BJ (cell line): ENCODE results near the gene PIP5KL1. TPM values are rescaled to one million over a fixed set of nuclear protein-coding genes. Genes with fewer than 3 reads are reported as not detected.

Source experiments
- CTCF ChIA-PET: fragments of 350-600 bp; formaldehyde crosslinking; extraction: SDS; loops from one replicate; lab custom pipeline; 2021; ENCODE audit warnings: antibody characterized with exemption, inconsistent platforms; lab: Yijun Ruan, JAX
- POLR2A ChIA-PET: fragments of 300-600 bp; sonication (Branson Sonifier 250); formaldehyde crosslinking; extraction: SDS; loops from one replicate; lab custom pipeline; 2021; ENCODE audit warnings: antibody characterized with exemption; lab: Charles Lee
- DNase-seq: peaks from one replicate; pipeline ENCODE4 v3.0.0-alpha.2; 2011; ENCODE audit warnings: low read depth
- H3K27me3 ChIP-seq: 2 replicates; pipeline ENCODE4 v1.6.0; 2011; ENCODE audit warnings: low read length; ENCODE audit not compliant: control insufficient read depth, insufficient read depth
- H3K36me3 ChIP-seq: 2 replicates; pipeline ENCODE4 v1.5.1; 2011; ENCODE audit warnings: low read length; ENCODE audit not compliant: control insufficient read depth, insufficient read depth
- H3K4me3 ChIP-seq: 2 replicates; pipeline ENCODE4 v1.5.1; 2011; ENCODE audit warnings: low read depth, mild to moderate bottlenecking, control low read depth, low read length
- polyA plus RNA-seq: library from polyadenylated mRNA; depleted of rRNA; stranded (reverse); fragments of >200 nt; gene quantifications from 2 replicates; pipeline ENCODE4 v1.2.3, GENCODE V29; 2011
- TF ChIP-seq, protein P1 (sequence below): IDR thresholded peaks from 2 replicates; pipeline ENCODE4 v1.5.1; 2011; ENCODE audit warnings: low read depth, mild to moderate bottlenecking, control low read depth, inconsistent platforms, low read length, moderate library complexity; ENCODE audit not compliant: insufficient read depth

The PIP5KL1 gene
- polyA plus RNA-seq, 1 experiment: 2.3 TPM

DNA sequence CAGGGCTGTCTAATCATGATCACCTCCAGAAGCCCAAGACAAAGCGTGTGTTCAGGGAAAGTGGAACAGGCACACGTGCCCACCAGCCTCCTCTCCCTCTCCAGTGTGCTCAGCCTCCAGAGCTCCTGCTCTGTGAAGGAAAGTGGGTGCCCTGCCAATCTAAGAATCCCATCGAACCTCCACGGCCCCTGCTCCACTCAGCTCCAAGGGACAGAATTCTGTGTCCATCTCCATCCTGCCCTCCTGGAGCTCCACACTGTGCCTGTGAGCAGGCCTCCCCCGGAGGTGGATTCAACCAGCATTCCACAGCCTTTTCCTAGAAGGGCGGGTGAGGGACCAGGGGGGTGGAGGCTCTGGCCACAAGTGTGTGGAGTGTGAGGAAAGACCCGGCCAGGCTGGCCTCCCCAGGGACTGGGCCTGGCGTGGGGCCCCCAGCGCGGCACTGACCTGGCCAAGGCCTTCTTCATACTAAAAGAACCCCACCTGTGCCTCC is 44.2 kb upstream of the PIP5KL1 start:
- H3K36me3 ChIP-seq: no peaks in the 10 kb centered on the region
- no peak for DNase-seq
- H3K27me3 ChIP-seq: no peaks in the 10 kb centered on the region
- CTCF ChIA-PET: interaction anchor here (0.9 to 7.9 kb wide), 2 partner anchors 33 to 290 kb away, joined by 3 to 64 read pairs; no protein-coding TSS in a partner anchor
- TF ChIP-seq, protein P1, sequence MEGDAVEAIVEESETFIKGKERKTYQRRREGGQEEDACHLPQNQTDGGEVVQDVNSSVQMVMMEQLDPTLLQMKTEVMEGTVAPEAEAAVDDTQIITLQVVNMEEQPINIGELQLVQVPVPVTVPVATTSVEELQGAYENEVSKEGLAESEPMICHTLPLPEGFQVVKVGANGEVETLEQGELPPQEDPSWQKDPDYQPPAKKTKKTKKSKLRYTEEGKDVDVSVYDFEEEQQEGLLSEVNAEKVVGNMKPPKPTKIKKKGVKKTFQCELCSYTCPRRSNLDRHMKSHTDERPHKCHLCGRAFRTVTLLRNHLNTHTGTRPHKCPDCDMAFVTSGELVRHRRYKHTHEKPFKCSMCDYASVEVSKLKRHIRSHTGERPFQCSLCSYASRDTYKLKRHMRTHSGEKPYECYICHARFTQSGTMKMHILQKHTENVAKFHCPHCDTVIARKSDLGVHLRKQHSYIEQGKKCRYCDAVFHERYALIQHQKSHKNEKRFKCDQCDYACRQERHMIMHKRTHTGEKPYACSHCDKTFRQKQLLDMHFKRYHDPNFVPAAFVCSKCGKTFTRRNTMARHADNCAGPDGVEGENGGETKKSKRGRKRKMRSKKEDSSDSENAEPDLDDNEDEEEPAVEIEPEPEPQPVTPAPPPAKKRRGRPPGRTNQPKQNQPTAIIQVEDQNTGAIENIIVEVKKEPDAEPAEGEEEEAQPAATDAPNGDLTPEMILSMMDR: no peak
- POLR2A ChIA-PET: no interaction called here
- no peak overlapping the region for H3K4me3 ChIP-seq

GRCh38 chr9:127974001-127974768 is 43.6 kb upstream of the PIP5KL1 start:
- H3K36me3 ChIP-seq: no peaks in the 10 kb centered on the region
- no peaks in the 10 kb centered on the region for H3K27me3 ChIP-seq
- TF ChIP-seq, protein P1: no peak
- H3K4me3 ChIP-seq: no peak overlapping the region
- DNase-seq: no peak
- POLR2A ChIA-PET: no interaction called here
- CTCF ChIA-PET: interaction anchor here (0.9 to 7.9 kb wide), 2 partner anchors 32 to 289 kb away, joined by 3 to 64 read pairs; no protein-coding TSS in a partner anchor

DNA sequence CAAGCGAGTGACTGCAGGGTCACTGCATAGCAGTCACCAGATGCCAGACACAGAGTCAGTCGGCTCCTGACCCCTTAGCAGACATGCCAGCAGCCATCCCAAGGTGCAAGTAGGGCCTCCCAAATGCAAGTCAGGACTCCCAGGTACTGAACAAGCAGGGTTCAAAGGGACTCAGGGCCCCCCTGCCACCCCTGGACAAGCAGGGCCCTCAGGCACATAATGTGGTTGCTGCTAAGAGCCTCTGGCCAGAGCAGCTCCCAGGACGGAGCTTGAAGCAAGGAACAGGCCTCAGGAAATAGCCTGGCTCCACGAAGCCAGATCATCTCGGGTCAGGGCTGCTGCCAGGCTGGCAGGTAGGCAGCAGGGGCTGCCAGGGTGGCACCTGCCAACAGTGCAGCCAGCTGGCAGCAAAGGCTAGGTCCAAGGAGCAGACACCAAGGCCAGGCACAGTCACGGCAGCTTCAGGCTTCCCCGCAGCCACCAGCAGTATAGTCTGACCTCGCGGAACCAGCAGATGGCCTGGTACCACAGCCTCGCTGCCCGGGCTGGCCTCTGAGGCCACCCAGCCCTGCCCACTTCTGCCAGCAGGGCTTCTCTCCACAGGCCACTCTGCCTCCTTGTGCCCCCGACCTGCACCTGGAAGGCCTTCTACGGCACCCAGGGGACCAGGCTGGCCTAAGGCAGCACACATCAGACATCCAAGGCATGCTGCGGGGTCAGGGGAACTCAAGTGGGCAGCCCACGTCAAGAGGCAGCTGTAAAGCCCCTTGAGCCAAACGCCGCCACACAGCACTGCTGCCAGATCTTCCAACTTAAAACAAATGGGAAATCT is 42.8 kb upstream of the PIP5KL1 start:
- Histone ChIP-seq H3K27me3 (no peaks in the 10 kb centered on the region), H3K36me3 (no peaks in the 10 kb centered on the region), H3K4me3 (no peak overlapping the region)
- DNase-seq: no peak
- TF ChIP-seq, protein P1: no peak
- ChIA-PET POLR2A (no interaction called here), CTCF (interaction anchor here (0.9 to 1.6 kb wide), 4 partner anchors 29 to 289 kb away, joined by 3 to 5 read pairs (median 4); no protein-coding TSS in a partner anchor)

- POLR2A ChIA-PET: no interaction called here
- no peak overlapping the region for H3K4me3 ChIP-seq
- no peak for DNase-seq
Measured at GRCh38 chr9:127972236-127972871, 41.8 kb upstream of the PIP5KL1 start.

More at GRCh38 chr9:127972236-127972871, 41.8 kb upstream of the PIP5KL1 start:
- Histone ChIP-seq H3K36me3 (no peaks in the 10 kb centered on the region), H3K27me3 (no peaks in the 10 kb centered on the region)
- CTCF ChIA-PET: interaction anchor here (0.9 to 1.6 kb wide), 3 partner anchors 28 to 63 kb away, joined by 3 to 5 read pairs (median 4); no protein-coding TSS in a partner anchor
- TF ChIP-seq, protein P1: no peak
